ENCODE results near the gene FBXW11. TPM values are rescaled to one million over a fixed set of nuclear protein-coding genes. Genes with fewer than 3 reads are reported as not detected.

Gene FBXW11
- total and polyA plus RNA-seq, 2 of the 13 experiments (the other 11 are each of a cell fraction or from before 2014, with no cell fraction given): 31.7 to 53.6 TPM

- H3K4me3 ChIP-seq (replicated peaks in 1 of 3; ENCODE audit: insufficient read depth in 1 of 3, low read depth in 2 of 3, low read length in 3 of 3): no peak overlapping the region
- in situ Hi-C loops (cut with HindIII; ENCODE audit: extremely low pct_ligation_motif_present, low pct_unique_long_range_greater_than_20kb): no loop called here
Measured at GRCh38 chr5:171969288-171969880, 37.1 kb downstream of the FBXW11 start.

GRCh38 chr5:171968531-171968930, 37.9 kb downstream of the FBXW11 start:
- in situ Hi-C loops (cut with HindIII; ENCODE audit: extremely low pct_ligation_motif_present, low pct_unique_long_range_greater_than_20kb) (no loop called here), intact Hi-C loops (cut with micrococcal nuclease; ENCODE audit: unreplicated experiment) (no loop called here)
- Histone ChIP-seq H3K9ac (ENCODE audit: insufficient read depth, low read depth, low read length) (no peak overlapping the region), H3K79me2 (ENCODE audit: insufficient read depth, low read length) (peaks cover 72% of the 10 kb centered on the region), H3K27ac (ENCODE audit: extremely low read length, insufficient read depth, low read length) (no peak overlapping the region), H3K4me1 (ENCODE audit: insufficient read depth, low read length) (no peaks in the 10 kb centered on the region), H3K9me3 (ENCODE audit: low read length) (no peaks in the 10 kb centered on the region), H2AFZ (ENCODE audit: low read length) (no peak overlapping the region), H3K4me2 (ENCODE audit: low read depth, low read length) (no peak overlapping the region), H3K27me3 (ENCODE audit: control insufficient read depth in 1 of 2, insufficient read depth in 2 of 2, low read length in 2 of 2) (no peaks in the 10 kb centered on the region), H3K36me3 (replicated peaks in 1 of 2; ENCODE audit: control insufficient read depth in 1 of 2, insufficient read depth in 2 of 2, low read length in 2 of 2) (no peaks in the 10 kb centered on the region; a peak in 2 of 5 replicates), H4K20me1 (ENCODE audit: insufficient read depth, low read length) (peaks cover 4% of the 10 kb centered on the region), H3K4me3 (replicated peaks in 1 of 3; ENCODE audit: insufficient read depth in 1 of 3, low read depth in 2 of 3, low read length in 3 of 3) (no peak overlapping the region)
- no peak for DNase-seq (ENCODE audit: low spot score)
- no peak for FAIRE-seq
- 97% methylated on average over 3 of the region's 3 CpGs for WGBS (ENCODE audit: low lambda C conversion rate)
- POLR2A ChIA-PET: no interaction called here
- no TSS peak for BruUV-seq (replicated peaks)
- ATAC-seq: no peak
- TF ChIP-seq GLMP (CRISPR knock-in tag; IDR thresholded peaks at IDR 0.05; ENCODE audit: borderline replicate concordance): no peak
- no peak for TF ChIP-seq ZNF788 (CRISPR knock-in tag; IDR thresholded peaks at IDR 0.05; ENCODE audit: borderline replicate concordance)
- no peak for TF ChIP-seq ZNF703 (CRISPR knock-in tag; IDR thresholded peaks at IDR 0.05; ENCODE audit: borderline replicate concordance)
- TF ChIP-seq NBN (conservative IDR thresholded peaks at IDR 0.05): no peak
- TF ChIP-seq ZNF501 (CRISPR knock-in tag; IDR thresholded peaks at IDR 0.05): no peak
- TF ChIP-seq SP140L (CRISPR knock-in tag; IDR thresholded peaks at IDR 0.05; ENCODE audit: borderline replicate concordance): no peak
- no peak for TF ChIP-seq TRAFD1 (CRISPR knock-in tag; IDR thresholded peaks at IDR 0.05; ENCODE audit: borderline replicate concordance)
- TF ChIP-seq ZNF740 (CRISPR knock-in tag; IDR thresholded peaks at IDR 0.05): no peak
- TF ChIP-seq TAF1 (CRISPR knock-in tag; IDR thresholded peaks at IDR 0.05): no peak
- CTCF ChIA-PET (ENCODE audit: low intra/inter-chr PET ratio, low total read pairs): no interaction called here

More at GRCh38 chr5:171969288-171969880, 37.1 kb downstream of the FBXW11 start:
- intact Hi-C loops (cut with micrococcal nuclease; ENCODE audit: unreplicated experiment): no loop called here
- H3K27me3 ChIP-seq (ENCODE audit: control insufficient read depth in 1 of 2, insufficient read depth in 2 of 2, low read length in 2 of 2): no peaks in the 10 kb centered on the region
- no peak overlapping the region for H3K4me2 ChIP-seq (ENCODE audit: low read depth, low read length)
- no peaks in the 10 kb centered on the region for H3K4me1 ChIP-seq (ENCODE audit: insufficient read depth, low read length)
- ATAC-seq: no peak
- POLR2A ChIA-PET: no interaction called here
- CTCF ChIA-PET (ENCODE audit: low intra/inter-chr PET ratio, low total read pairs): no interaction called here
- BruUV-seq (replicated peaks): no TSS peak
- peaks cover 4% of the 10 kb centered on the region; the same call in 1 of the 2 replicates for H4K20me1 ChIP-seq (ENCODE audit: insufficient read depth, low read length)
- no peak for FAIRE-seq
- no peak overlapping the region for H3K9ac ChIP-seq (ENCODE audit: insufficient read depth, low read depth, low read length)
- H3K36me3 ChIP-seq (replicated peaks in 1 of 2; ENCODE audit: control insufficient read depth in 1 of 2, insufficient read depth in 2 of 2, low read length in 2 of 2): no peaks in the 10 kb centered on the region; a peak in 2 of 5 replicates
- 99% methylated on average over 4 of the region's 4 CpGs for WGBS (ENCODE audit: low lambda C conversion rate)
- H3K27ac ChIP-seq (ENCODE audit: extremely low read length, insufficient read depth, low read length): no peak overlapping the region
- H3K79me2 ChIP-seq (ENCODE audit: insufficient read depth, low read length): peaks cover 66% of the 10 kb centered on the region
- no peak overlapping the region for H2AFZ ChIP-seq (ENCODE audit: low read length)
- DNase-seq (ENCODE audit: low spot score): no peak
- TF ChIP-seq MAFK (conservative IDR thresholded peaks at IDR 0.05 in 1 of 2, IDR thresholded peaks at IDR 0.05 in 1 of 2; ENCODE audit: low read length in 2 of 2) (peak in 1 of 2 experiments; percentile 27; a peak in 1 of 4 replicates), ZNF672 (CRISPR knock-in tag; IDR thresholded peaks at IDR 0.05) (no peak)
- no peaks in the 10 kb centered on the region for H3K9me3 ChIP-seq (ENCODE audit: low read length)

Measured in HepG2 (cell line).